ENCODE measurements around the gene TYW1.
A peak's percentile ranks its signal among the peaks of the same experiment; 100 is the strongest.
"Not testable (repeated sequence)": the region's sequence is repeated elsewhere in the genome, so short reads cannot be mapped to it uniquely, and the experiment has no call there.

The TYW1 gene

DNA sequence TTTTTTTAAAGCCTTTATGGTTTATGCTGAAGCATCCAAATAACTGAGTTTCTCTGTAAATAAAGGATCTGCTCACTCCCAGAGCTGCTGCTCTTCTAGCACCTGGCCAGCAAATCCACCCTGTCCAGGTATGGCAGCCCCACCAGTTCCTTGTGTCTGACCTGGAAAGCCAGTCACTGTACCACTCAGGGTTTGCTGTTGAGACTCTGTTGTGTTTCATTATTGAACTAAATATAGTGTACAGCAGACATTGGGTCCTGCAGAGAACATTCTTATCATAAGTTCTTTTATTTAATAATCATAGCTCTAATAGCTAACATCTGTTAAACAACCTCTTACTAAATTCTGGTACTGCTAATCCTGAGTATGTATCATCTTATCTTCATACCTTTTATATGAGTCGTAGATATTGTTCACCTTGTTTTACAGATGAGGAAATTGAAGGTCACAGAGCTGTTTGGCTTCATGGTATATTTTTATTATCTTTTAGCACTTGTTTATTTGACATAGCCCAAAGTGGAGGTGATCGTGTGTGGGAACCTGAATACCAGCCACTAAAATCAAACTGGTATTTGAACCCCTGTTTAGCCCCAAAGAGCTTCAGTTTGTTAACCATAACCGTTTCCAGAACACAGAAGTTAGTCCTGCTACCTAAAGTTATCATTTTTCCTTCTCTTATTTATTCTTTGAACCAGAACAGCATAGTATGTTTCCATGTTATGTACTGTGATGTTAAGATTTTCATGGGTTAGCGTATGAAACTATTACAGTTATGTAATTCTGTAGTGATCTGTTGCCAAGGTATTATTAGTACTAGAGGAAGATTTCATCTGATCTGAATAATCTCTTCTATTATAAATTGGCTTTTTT is 139.2 kb downstream of the TYW1 start:
- DNase-seq: not testable (repeated sequence)

GRCh38 chr7:67137489-67137888 is 140.9 kb downstream of the TYW1 start:
- not testable (repeated sequence) for DNase-seq

DNA sequence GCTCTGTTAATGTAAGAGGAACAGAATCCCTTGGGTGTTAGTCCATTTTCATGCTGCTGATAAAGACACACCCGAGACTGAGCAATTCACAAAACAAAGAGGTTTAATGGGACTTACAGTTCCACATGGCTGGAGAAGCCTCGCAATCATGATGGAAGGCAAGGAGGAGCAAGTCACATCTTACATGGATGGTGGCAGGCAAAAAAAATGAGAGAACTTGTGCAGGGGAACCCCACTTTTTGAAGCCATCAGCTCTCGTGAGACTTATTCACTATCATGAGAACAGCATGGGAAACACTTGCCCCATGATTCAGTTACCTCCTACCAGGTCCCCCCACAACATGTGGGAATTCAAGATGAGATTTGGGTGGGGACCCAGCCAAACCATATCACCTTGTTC is 143.2 kb downstream of the TYW1 start:
- not testable (repeated sequence) for DNase-seq

GRCh38 chr7:67141001-67141400 is 144.4 kb downstream of the TYW1 start:
- DNase-seq: not testable (repeated sequence)

DNA sequence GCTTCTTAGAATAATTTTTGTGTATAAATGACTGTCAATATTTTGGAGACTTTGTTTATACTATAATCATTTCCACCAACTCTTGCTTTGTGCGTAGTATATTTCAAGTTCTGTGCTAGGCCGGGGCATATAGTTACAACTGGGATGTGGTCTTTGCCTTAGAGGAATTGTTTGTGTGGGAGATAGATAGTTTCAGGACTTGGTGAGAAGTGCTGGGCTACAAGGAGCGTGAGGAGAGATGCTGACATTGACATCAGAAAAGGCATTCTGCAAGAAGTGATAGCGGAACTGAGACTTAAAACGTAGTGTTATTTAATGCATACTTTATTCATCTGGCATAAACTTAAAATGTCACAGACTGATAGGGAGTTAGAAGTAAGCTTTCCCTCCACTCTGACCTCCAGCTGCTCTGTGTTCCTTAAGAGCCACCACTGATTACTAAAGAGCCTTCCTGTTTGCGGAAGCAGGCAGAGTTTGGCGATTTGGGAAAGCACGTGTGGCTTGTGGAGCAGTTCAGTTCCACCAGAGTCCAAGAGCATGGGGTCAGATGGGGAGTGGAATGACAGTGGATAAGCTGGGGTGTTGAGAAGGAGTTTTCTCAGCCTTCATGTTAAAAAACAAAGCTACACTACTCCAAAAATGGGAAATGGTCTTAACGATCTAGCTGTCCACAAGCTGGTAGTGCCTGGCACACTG is 146.6 kb downstream of the TYW1 start:
- not testable (repeated sequence) for DNase-seq

- not testable (repeated sequence) for DNase-seq
Observed at GRCh38 chr7:67145581-67146193, 149.1 kb downstream of the TYW1 start.

GRCh38 chr7:67149131-67149530 is 152.5 kb downstream of the TYW1 start:
- DNase-seq: not testable (repeated sequence)

DNA sequence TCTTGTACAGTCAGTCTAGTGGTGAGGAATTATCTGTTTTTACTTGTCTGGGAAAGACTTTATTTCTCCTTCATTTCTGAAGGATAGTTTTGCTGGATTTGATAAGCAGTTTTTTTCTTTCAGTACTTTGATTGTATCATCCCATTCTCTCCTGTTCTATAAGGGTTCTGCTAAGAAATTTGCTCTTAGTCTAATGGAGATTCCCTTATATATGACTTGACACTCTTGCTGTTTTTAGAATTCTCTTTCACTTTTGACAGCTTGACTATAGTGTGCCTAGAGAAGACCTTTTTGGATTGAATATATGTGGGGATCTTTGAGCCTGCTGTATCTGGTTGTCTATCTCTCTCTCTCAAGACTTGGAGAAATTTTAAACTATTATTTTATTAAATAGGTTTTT is 157.7 kb downstream of the TYW1 start:
- not testable (repeated sequence) for DNase-seq

DNA sequence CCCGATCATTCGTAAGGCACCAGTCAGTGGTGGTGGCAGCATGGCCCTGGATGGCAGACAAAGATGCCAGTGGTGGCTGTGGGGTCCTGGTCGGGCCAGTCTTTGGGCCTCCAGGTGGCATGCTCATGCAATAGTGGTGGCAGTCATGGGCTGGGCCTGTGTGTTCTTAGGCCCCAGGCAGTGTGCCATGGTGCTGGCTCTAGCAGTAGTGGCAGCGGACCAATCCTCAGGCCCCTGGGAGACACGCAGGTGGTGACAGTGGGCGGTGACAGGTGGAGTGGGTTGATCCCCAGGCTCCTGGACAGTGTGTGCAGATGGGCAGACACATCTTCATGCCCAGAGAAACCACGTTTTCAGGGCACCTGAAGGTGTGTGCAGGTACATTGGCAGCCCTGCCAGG is 159.4 kb downstream of the TYW1 start:
- DNase-seq: not testable (repeated sequence)

DNA sequence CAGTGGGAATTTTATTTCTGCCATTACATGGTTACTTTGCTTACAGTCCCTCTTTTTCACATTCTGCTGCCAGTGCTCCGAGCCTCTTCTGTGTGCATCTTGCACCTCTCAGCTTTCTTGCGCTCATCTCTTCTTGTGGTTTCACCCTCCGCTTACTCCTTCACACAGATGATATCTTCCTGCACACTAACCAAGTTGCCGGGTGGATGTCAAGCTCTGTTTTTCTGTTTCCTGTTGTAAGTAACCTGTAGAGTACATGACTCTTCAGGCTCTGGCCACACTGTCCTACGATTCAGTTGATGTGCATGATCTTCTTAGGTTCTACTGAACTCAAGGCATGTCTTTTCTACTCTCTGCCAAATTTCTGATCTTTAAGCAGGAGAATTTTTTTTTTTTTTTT is 166.7 kb downstream of the TYW1 start:
- not testable (repeated sequence) for DNase-seq

- not testable (repeated sequence) for DNase-seq
Observed at GRCh38 chr7:67171151-67171550, 174.5 kb downstream of the TYW1 start.

DNA sequence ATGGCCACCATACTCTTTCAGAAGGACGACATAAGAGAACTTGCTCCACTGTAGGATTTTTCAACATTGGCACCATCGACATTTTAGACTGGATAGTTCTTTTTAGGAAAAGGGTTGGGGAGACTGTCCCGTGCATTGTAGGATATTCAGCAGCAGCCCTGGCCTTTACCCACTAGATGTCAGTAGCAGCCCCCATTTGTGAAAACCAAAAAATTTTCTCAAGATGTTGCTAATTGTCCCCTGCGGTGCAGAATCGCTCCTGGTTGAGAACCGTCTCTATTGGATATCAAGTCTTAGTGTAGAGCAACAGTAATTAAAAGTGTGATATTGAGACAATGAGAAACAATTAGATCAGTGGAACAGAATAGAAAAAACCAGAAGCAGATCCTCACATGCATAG is 180.1 kb downstream of the TYW1 start:
- DNase-seq: not testable (repeated sequence)

GRCh38 chr7:67178915-67179688 is 182.5 kb downstream of the TYW1 start:
- peak; percentile 49 for DNase-seq

DNA sequence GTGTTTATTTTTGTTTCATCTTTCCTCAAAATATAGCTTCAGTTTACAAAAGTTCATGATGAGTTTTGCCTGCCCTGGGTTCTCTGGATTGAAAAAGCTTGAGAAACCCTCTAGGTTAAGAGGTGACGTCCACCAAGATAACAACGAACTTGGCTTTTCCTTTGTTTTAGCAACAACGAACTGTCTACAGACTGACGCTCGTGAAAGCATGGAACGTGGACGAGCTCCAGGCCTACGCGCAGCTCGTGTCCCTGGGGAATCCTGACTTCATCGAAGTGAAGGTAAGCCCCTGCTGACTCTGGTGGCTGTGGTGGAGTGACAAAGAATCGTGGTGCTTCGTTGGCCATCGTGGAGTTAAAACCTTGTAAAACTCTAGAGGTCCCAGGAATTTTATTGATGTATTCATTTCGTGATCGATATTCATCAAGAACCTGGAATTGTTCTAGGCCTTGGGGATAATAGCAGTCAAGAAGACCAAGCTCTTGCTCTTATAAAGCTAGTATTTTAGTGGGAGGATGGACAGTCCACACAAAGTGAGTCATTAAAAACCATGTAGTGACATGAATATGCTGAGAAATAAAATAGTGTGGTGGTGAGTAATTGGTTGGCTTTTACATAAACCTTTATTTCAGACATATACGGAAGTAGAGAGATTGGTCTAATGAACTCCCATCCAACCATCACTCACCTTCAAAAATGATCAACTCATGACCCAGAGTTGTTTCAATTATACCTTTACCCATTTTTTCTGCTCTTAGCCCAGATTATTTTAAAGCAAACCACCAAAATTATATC is 186.5 kb downstream of the TYW1 start:
- DNase-seq: not testable (repeated sequence)

GRCh38 chr7:67184912-67185659 is 188.5 kb downstream of the TYW1 start:
- not testable (repeated sequence) for DNase-seq

- not testable (repeated sequence) for DNase-seq
Observed at GRCh38 chr7:67185660-67186129, 189.1 kb downstream of the TYW1 start.

- not testable (repeated sequence) for DNase-seq
Observed at GRCh38 chr7:67189160-67189559, 192.5 kb downstream of the TYW1 start.

- DNase-seq: peak; percentile 64
Observed at GRCh38 chr7:67189801-67190465, 193.3 kb downstream of the TYW1 start.

- DNase-seq: not testable (repeated sequence)
Observed at GRCh38 chr7:67191002-67191720, 194.5 kb downstream of the TYW1 start.

Data from NCI-H2171 treated with DMSO at 0.1 percent for 48 hours (cell line).